ENCODE results near the gene LARGE2. TPM values are rescaled to one million over a fixed set of nuclear protein-coding genes. Genes with fewer than 3 reads are reported as not detected.

LARGE2 gene
- total RNA-seq, 1 experiment from 2014 or later = 67.6 TPM

GRCh38 chr11:45894555-45895247 lies 27.8 kb upstream of the LARGE2 start:
- intact Hi-C loops (cut with micrococcal nuclease) = no loop called here
- TF ChIP-seq REST (IDR thresholded peaks at IDR 0.05; ENCODE audit: low read depth) (no peak), EZH2 (IDR thresholded peaks at IDR 0.05) (no peak), TCF7L2 (IDR thresholded peaks at IDR 0.05; ENCODE audit: borderline replicate concordance, extremely low read depth, insufficient read depth, insufficient read length) (no peak), EGR1 (IDR thresholded peaks at IDR 0.05; ENCODE audit: low read depth) (no peak), ZBTB33 (IDR thresholded peaks at IDR 0.05; ENCODE audit: extremely low read depth, insufficient replicate concordance, low read length) (no peak), ELF1 (IDR thresholded peaks at IDR 0.05; ENCODE audit: borderline replicate concordance, low read depth) (no peak), CTCF (IDR thresholded peaks at IDR 0.05 in 2 of 3, conservative IDR thresholded peaks at IDR 0.05 in 1 of 3; ENCODE audit: borderline replicate concordance in 1 of 3, insufficient read depth in 1 of 3, low read depth in 2 of 3, low read length in 2 of 3) (no peak), ZNF274 (IDR thresholded peaks at IDR 0.05; ENCODE audit: low read depth, low read length) (no peak), CBX3 (IDR thresholded peaks at IDR 0.05; ENCODE audit: low read depth) (no peak), FOSL1 (IDR thresholded peaks at IDR 0.05; ENCODE audit: low read depth) (no peak), YY1 (IDR thresholded peaks at IDR 0.05; ENCODE audit: extremely low read depth, insufficient replicate concordance, low read depth, low read length) (no peak), SIN3A (IDR thresholded peaks at IDR 0.05; ENCODE audit: low read depth) (no peak), ATF3 (IDR thresholded peaks at IDR 0.05) (no peak), MAX (IDR thresholded peaks at IDR 0.05) (no peak), JUND (IDR thresholded peaks at IDR 0.05) (no peak)
- Histone ChIP-seq H3K79me2 (ENCODE audit: insufficient read depth, low read length) (no peaks in the 10 kb centered on the region), H3K4me3 (replicated peaks in 1 of 2; ENCODE audit: low read depth in 1 of 2, low read length in 2 of 2) (no peak overlapping the region), H3K9ac (ENCODE audit: low read length) (no peak overlapping the region), H3K4me1 (ENCODE audit: control insufficient read depth in 1 of 2, insufficient read depth in 2 of 2, low read length in 2 of 2) (peaks cover 10 to 18% of the 10 kb centered on the region in 2 experiments; a peak in 3 of 4 replicates), H3K27ac (ENCODE audit: low read depth, low read length) (no peak overlapping the region), H4K20me1 (ENCODE audit: insufficient read depth) (no peaks in the 10 kb centered on the region), H3K9me2 (ENCODE audit: insufficient read depth) (no peaks in the 10 kb centered on the region), H3K27me3 (ENCODE audit: insufficient read depth, low read length) (no peaks in the 10 kb centered on the region), H2AFZ (ENCODE audit: low read depth, low read length, poor library complexity, severe bottlenecking) (no peak overlapping the region), H3K36me3 (ENCODE audit: control insufficient read depth in 1 of 2, insufficient read depth in 2 of 2, low read length in 2 of 2) (no peaks in the 10 kb centered on the region), H3K4me2 (ENCODE audit: low read length) (no peak overlapping the region), H3K9me3 (ENCODE audit: control insufficient read depth in 1 of 2, insufficient read depth in 1 of 2, low read depth in 1 of 2, low read length in 2 of 2) (no peaks in the 10 kb centered on the region)
- RAD21 ChIA-PET (ENCODE audit: low non-redundant PET in 1 of 2, low total read pairs in 2 of 2, uncharacterized antibody in 2 of 2, unreplicated experiment in 2 of 2) = no interaction called here
- POLR2A ChIA-PET = no interaction called here
- no TSS peak for BruUV-seq (replicated peaks)
- CTCF ChIA-PET = no interaction called here
- DNase-seq (ENCODE audit: low read depth, low spot score) (no peak), ATAC-seq (no peak)

All from HCT116 (cell line).